Lung microvascular endothelial cell (primary cell): ENCODE results near the gene LINGO3. TPM values are rescaled to one million over a fixed set of nuclear protein-coding genes. Genes with fewer than 3 reads are reported as not detected.
A peak's percentile ranks its signal among the peaks of the same experiment; 100 is the strongest.
"Not testable (repeated sequence)": the region's sequence is repeated elsewhere in the genome, so short reads cannot be mapped to it uniquely, and the experiment has no call there.

Experiments
- DNase-seq, 2 donors: peaks; one replicate each; pipeline versions ENCODE4 v3.0.0 to v3.0.0-alpha.2; 2010; ENCODE audit warnings: low read depth in 2 of 2
- total RNA-seq: library from RNA; depleted of rRNA; stranded (reverse); fragments of >200 nt; gene quantifications from 2 replicates; pipeline ENCODE4 v1.2.1, GENCODE V29; 2014

Gene LINGO3, protein sequence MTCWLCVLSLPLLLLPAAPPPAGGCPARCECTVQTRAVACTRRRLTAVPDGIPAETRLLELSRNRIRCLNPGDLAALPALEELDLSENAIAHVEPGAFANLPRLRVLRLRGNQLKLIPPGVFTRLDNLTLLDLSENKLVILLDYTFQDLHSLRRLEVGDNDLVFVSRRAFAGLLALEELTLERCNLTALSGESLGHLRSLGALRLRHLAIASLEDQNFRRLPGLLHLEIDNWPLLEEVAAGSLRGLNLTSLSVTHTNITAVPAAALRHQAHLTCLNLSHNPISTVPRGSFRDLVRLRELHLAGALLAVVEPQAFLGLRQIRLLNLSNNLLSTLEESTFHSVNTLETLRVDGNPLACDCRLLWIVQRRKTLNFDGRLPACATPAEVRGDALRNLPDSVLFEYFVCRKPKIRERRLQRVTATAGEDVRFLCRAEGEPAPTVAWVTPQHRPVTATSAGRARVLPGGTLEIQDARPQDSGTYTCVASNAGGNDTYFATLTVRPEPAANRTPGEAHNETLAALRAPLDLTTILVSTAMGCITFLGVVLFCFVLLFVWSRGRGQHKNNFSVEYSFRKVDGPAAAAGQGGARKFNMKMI
- not detected in 2 replicates for total RNA-seq

DNA sequence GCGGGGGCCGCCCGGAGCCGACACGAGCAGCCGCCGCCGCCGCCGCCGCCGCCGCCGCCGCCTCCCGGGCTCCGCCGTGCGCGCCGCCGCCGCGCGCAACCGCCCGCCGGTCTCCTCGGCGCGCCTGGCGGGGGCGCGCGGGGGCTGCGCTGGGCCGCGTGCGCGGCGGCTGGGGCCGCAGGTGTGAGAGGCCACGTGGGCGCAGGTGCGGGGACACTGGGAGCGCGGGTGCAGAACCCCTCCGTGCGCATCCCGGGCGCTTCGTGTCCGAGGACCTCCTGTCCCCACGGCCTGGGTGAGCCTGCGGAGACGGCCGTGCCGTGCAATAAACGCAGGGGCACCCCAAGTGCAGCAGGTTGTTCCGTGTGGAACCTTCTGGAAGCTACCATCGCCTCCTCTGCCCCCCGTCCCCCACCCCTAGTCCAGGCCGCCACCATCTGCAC is at the start of gene LINGO3:
Gene LINGO3, minus strand, starts transcription at position 41 of the 443 bp plus-strand sequence. CDS start 16,378 bp downstream, outside the sequence.
- no peak for DNase-seq

DNA sequence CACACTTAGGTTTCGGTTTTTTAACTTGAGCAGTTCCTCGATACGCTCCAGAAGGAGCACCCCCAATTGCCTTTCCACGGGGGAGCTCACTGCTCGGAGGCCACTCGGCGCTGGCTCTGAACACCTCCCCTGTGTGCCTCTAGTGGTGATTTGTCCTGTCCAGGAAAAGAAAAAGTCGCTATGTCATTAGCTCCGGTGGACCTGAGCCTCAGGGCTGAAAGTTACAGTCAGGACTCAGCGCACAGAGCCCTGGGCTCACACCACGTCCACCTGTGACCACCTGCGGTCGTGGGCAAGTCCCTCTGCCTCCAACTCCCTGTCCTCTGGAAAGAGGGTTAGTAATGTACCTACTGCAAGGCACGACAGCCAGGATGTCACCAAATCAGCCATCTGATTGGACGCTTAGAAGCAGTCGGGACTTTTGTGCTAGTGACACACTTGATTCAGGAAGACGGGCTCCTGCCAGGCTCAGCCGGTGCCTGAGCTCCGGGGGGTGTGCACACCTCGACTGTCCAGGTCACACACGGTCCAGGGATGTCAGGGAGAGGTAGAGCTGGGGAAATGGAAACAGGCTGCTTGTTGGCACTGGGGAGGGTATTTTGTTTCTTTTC is 48.2 kb upstream of the LINGO3 start:
- no peak for DNase-seq

DNA sequence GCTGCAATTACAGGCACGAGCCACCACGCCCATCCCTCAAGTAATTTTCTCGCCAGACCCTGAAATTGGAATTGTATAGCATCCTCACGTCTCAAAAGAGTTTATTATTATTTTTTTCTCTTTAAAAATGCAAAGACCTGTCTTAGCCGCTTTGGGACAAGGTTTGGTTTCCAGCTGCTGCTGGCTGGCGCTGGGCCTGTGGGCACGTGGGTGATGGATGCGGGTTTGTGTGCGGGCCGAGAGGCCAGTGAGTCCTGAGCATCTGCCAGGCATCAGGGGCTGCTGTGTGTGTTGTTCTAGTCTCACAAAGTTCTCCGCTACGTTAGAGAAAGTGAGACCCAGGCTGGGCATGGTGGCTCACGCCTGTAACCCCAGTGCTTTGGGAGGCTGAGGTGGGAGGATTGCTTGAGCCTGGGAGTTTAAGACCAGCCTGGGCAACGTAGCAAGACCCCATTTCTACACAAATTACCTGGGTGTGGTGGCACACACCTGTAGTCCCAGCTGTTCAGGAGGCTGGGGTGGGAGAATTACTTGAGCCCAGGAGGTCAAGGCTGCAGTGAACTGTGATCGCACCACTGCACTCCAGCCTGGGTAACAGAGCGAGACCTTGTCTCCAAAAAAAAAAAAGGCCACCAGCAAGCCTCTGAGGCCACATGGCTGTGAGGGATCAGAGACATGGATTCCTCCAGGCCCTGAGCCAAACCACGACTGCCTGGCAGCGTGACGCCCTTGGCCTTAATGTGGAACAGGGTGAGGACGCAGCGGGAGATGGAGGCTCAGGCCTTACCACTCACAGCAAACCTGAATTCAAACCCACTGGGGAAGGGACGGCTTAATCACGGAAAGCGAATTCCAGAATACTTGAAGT is 47.4 kb upstream of the LINGO3 start:
- DNase-seq: no peak

DNA sequence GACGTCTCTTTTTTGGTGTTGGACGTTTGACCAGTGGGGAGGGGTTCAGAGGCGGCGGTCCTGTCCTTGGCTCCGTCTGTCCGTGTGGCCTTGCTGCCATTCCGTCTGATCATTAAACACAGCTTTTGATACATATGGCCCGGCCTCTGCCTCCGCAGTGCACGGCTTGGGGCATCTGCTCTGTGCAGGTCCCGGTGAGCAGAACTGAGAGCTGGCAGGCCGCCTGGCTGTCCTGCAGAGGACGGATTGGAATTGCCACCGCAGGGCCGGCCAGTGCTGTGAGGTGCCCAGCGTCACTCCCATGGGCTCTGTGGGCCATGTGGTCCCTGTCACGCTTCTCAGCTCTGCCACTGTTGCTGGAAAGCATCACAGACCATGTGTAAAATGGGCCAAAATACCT is 46.7 kb upstream of the LINGO3 start:
- no peak for DNase-seq

DNA sequence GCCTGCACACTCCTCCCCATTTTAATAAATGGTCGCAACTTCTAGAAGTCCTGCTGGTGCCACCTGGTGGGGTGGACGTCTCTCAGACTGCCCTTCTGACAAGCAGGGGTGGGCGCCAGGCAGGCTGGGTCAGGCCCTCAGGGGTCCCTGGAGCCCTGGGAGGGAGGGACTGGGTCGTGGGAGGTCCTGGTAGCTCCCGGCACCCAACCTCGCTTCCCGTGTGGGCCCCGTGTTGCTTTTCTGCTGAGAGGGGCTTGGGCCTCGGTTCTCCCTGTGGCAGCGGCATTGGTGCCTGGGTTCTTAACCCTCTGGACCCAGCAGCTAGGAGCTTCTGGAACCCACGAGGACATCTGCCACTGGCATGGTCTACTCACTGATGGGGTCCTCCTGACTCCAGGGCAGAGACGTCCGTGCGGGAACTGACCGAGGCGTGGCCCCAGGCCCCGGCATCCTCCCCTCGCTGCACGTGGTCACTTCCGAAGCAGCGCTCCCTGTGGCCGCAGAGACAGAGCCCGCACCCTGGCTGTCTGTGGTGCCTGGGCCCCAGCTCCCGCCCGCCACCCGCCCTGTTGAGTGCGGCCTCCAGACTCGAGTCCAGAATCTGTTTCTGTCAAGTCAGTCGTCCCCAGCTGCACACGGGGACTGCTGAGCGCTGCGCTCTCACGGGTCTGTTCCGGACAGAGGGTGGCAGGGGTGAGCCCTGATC is 46.1 kb upstream of the LINGO3 start:
- no peak for DNase-seq

DNA sequence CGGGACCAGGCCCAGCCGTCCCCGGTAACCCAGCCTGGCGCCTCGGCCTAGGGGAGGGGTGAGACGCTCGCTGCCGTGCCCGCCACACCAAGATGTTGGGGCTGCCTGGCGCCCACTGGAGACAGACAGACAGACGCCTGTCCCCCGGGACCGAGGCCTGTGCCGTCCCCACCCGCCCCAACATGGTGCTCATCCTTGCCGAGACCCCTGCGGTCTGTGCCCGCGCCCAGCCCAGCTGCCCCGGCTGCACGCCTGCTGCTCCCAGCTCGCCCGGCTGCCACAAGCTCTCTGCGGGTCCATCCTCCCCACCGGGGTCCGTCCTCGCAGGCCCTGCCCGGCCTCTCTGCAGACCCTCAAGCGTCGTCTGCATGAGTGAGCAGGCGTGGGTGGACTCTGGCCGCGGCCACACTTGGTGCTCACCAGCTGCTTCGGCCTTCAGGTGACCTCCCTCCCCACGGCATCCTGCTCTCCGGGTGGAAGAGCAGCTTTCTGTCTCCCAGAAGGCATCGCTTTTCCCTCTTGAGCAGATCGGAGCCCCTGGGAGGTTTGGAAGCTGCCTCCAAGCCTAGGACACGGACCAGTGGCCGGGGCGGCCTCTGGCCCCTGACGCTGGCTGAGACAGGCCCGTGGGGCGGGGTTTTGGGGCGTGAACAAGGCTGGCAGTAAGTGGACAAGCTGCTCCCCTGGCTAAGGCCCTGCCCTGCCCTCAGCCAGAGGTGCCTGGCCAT is 45.4 kb upstream of the LINGO3 start:
- no peak for DNase-seq

DNA sequence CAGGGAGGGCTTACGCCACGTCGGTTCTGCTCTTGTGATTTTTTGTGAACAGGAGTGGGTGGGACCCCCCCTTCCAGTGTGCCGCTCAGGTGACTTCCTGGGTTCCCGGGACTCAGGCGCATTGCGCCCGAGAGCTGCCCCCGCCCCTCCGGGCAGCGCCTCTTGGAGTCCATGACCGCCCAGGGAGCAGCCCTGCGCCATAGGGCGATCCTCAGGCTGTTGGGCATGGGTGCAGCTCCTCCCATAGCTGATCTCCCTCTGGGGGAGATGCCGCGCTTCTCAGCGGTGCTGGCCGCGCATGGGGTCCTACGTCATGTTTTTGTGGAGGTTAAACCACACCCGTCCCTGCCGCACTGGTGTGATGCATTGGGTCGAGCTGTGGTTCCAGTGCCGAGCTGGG is 44.2 kb upstream of the LINGO3 start:
- DNase-seq: no peak

DNA sequence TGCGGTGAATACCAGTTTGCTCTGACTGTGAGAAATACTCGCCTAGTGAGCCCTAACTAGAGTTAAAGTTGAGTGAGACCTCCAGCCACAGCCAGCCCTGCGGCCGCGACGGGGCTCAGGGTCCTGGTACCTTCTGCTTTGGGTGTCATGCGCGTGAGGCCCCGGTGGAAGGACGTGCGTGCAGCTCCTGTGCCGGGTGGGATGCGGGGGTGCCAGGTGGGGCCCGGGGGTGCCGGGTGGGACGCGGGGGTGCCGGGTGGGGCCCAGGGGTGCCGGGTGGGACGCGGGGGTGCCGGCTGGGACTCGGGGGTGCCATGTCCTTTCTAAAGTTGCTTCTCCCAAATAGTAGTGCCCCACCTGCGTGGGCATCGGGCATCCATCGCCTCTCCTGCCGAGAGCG is 43.6 kb upstream of the LINGO3 start:
- no peak for DNase-seq

DNA sequence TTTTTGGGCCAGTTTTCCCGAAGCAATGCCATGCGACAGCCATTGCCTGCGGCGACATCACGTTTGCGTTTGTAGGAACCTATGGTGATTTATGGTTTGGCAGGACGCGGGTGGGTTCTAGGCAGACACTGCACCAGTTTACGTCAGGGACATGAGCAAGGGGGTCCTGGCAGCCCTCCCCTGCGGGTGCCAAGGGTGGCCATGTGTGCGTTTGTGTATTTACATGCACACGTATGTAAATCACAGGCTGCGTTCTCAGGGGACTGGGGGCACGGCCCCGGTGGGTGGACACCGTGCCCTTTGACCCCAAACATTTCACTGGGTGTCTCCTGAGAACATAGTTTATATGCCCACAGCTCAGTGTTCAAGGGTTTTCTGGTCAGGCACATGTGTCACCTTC is 42.7 kb upstream of the LINGO3 start:
- DNase-seq: no peak

DNA sequence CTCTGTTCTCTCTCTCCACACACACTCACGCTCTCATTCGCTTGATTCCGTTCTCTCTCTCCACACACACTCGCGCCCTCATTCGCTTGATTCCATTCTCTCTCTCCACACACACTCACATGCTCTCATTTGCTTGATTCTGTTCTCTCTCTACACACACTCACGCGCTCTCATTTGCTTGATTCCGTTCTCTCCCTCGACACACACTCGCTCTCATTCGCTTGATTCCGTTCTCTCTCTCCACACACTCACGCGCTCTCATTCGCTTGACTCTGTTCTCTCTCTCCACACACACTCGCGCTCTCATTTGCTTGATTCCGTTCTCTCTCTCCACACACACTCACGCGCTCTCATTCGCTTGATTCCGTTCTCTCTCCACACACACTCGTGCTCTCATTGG is 41.9 kb upstream of the LINGO3 start:
- DNase-seq: not testable (repeated sequence)

DNA sequence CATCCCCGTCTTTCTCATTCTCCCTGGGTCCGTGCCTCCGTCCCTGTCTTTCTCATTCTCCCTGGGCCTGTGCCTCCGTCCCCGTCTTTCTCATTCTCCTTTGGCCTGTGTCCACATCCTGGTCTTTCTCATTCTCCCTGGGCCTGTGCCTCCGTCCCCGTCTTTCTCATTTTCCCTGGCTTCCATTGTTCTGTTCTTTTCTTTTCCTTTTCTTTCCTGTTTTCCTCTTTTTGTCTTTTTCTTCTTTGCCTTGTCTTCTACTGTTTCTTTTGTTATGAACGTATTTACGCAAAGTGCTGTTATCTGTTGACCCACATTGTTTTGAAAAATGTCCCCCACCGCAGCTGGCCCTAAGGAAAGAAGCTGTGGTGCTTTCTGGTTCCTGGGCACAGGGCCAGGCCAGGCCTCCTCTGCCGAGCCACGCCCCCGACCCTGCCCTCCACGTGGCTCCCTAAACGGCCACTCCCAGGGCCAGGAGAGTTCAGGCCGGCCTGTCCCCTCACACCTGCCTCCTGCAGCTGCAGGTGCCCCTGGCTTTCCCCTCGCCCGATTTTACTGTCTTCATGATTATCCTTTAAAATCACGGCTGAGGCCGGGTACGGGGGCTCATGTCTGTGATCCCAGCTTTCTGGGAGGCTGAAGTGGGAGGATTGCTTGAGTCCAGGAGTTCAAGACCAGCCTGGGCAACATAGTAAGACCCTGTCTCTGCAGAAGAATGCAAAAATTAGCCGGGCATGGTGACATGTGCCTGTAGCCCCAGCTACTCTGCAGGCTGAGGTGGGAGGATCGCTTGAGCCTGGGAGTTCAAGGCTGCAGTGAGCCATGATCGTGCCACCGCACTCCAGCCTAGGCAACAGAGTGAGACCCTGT is 38.1 kb upstream of the LINGO3 start:
- peak; percentile 22 to 65 for DNase-seq

DNA sequence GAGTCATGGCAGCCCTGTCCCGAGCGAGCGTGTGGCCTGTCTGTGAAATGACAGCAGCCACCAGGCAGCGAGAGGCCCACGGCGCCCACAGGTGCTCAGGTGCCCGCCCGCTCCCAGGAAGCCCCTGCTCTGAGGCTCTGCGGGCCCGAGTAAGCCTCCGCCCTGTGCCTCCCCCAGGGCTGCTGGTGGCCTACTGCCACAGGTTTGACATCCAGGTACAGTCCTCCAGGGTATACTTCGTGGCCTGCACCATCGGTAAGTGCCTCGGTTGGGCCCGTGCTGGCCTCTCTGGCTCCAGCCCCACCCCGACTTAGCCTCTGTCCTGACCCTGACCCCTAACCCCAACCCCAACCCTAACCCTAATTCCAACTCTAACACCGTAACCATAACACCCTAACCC is 37.1 kb upstream of the LINGO3 start:
- DNase-seq: no peak

DNA sequence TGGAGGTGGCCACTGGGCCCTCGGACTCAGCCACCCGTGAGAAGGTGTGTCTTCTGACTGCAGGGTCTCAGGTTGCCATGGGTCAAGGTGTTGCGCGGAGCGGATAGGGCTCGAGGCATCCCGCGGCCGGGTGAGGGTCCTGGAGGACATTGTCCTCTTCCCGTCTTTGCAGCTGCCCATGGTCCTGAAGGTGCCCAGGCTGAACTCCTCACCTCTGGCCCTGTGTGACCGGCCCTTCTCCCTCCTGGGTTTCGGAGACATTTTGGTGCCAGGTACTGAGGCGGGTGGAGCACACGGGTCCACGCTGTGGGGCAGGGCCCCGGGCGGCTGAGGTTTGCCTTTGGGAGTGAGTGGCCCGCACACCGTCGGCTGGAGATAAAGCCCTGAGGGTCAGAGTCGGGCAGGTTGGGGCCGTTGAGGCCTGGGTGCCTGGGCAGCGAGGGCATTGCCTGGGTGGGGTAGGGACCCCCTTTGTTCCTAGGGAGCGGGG is 36.5 kb upstream of the LINGO3 start:
- no peak for DNase-seq

DNA sequence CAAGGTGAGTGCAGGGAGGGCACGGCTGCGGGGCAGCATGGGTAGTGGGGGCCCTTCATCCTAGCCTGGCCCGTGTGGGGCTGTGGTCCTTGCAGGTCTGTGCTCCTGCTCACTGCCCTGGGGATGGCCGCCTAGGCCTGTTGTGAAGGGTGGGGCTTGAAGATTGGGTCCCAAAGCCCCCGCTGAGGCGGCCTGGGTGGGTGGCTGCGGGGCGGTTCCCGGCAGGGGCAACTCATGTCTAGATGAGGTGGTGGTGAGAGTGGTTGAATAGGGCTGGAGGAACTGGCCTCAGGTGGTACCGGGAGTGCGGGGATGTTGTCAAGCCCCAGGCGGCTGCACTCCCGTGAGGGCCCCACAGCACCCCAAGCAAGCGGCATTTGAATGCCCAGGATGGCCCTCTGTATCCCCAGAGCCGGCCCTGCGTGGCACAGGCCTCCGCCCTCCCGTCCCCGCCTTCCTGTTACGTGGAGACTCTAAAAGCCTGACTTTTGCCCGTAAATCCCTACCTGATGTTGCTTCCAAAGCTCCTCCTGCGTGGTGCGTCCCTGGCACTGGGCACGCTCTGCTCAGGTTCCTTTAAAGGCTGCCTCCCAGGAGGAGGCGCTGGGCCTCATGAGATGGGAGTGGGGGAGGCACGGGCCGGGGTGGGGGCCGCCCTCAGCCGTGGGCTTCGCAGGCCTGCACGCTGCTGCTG is 35.5 kb upstream of the LINGO3 start:
- DNase-seq: no peak

DNA sequence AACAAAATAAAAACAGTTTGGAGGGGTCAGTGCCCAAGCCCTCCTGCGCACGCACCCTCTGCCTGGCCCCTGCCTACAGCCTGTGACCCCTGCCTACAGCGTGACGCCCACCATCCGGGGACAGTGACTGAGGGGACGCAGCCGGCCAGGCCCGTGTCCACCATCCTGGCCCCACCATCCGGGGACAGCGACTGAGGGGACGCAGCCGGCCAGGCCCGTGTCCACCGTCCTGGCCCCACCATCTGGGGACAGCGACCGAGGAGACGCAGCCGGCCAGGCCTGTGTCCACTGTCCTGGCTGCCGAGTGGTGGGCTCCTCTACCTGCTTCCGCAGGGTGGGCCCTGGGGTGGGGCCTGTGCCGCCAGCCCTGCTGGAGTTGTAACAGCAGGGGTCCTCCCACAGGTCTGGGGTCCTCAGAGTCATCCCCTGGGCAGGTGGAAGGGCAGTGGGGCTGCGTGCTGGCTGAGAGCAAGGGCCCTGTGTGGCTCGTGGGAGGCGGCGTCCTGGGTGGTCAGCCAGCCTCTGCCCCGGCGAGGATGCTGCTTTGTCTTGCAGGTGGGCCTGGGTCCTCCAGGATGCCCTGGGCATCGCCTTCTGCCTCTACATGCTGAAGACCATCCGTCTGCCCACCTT is 34.8 kb upstream of the LINGO3 start:
- no peak for DNase-seq

DNA sequence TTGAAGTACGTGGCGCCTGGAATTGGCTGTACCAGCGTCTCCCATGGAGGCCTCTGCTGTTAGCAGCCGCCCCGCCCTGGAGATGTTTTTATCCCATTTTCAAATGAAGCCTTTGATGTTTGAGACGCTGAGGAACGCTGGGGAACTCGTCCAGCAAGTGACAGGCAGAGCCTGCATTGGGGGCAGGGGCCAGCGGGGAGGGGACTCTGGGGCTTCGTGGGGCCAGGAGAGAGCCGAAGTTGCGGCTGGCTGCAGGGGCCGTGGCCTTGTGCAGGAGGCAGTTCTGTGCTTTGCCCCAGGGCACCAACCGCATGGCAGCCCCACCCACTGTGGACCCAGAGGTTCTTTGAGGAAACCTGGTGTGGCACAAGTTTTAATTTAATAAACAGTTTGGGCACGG is 34.0 kb upstream of the LINGO3 start:
- DNase-seq: no peak

DNA sequence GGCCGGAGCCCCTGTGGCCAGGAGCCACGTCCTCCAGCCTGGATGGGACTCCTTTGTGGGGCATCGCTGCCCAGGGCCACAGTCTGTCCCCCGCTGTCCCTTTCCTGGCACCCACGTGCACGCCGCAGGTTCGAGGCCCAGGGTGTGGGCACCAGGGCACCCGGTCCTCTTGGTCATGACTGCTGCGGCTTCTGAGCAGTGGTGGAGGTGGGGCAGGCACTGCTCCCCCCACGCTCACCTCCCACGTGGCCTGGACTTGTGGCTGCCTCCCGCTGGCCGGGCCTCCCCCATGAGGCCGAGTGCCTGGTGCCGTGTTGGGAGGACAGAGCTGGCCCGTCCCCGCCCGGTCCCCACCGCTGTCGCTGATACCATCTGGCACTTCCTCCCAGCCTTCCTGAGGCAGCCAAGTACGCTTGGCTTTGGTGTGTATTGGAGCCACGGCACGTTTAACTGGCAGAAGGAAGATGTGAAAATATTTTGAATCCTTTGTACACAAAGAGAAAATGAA is 33.3 kb upstream of the LINGO3 start:
- peak in 1 of 2 donors; percentile 48 for DNase-seq
